K562 (cell line): ENCODE data around the gene PEBP1. TPM values are rescaled to one million over a fixed set of nuclear protein-coding genes. Genes with fewer than 3 reads are reported as not detected.

Experiments used
- ATAC-seq: fragments of 200-7000 bp; cut with Tn5 transposase; 3 replicates; pipeline ENCODE4 v1.9.1; 2020; ENCODE audit warnings: moderate library complexity
- BruUV-seq: library from RNA; stranded (reverse); fragments of 400-500 nt; replicated peaks from 2 replicates; lab custom pipeline; 2021; lab: Mats Ljungman, UMichigan
- CTCF ChIA-PET: fragments of 300-600 bp; formaldehyde crosslinking; extraction: SDS; loops from one replicate; lab custom pipeline; 2021; ENCODE audit warnings: low intra/inter-chr PET ratio; lab: Yijun Ruan, JAX
- POLR2A ChIA-PET: fragments of 300-600, 350-650 bp; sonication (Branson Sonifier 250); formaldehyde crosslinking; extraction: SDS; loops from one replicate; lab custom pipeline; 2021; ENCODE audit warnings: antibody characterized with exemption, inconsistent platforms; lab: Yijun Ruan, JAX
- DNase-seq, 4 experiments: peaks; one replicate each; pipeline versions ENCODE4 v3.0.0 to v3.0.0-alpha.2; 2011 to 2018; ENCODE audit warnings: low spot score in 3 of 4, mixed read lengths in 3 of 4; ENCODE audit errors: extremely low read depth in 1 of 4
- FAIRE-seq: peaks from 2 replicates; lab custom pipeline; 2011; peaks lifted over from hg19 to GRCh38; lab: Jason Lieb, UNC
- H2AFZ ChIP-seq: 2 replicates; pipeline ENCODE4 v1.6.0; 2011; ENCODE audit warnings: low read depth, low read length, control low read depth, inconsistent platforms
- H3K27ac ChIP-seq: fragments of 200-600 bp; 3 replicates; pipeline ENCODE4 v1.8.0; 2011; ENCODE audit warnings: low read depth, mild to moderate bottlenecking, control low read depth, inconsistent platforms, low read length, moderate library complexity, mixed read lengths; ENCODE audit errors: extremely low read depth
- H3K27me3 ChIP-seq, 2 experiments: fragments of 300-600 bp in 1 of 2; 2 replicates in 1 of 2; 3 replicates in 1 of 2; pipeline versions ENCODE4 v1.6.0 to v1.8.0; 2011; ENCODE audit warnings: inconsistent platforms in 2 of 2, low read length in 2 of 2, mild to moderate bottlenecking in 1 of 2, mixed read lengths in 1 of 2, moderate library complexity in 1 of 2; ENCODE audit not compliant: control insufficient read depth in 2 of 2, insufficient read depth in 2 of 2
- H3K36me3 ChIP-seq: fragments of 300-600 bp; 3 replicates; pipeline ENCODE4 v1.8.0; 2011; ENCODE audit warnings: mild to moderate bottlenecking, low read length, inconsistent platforms; ENCODE audit not compliant: control insufficient read depth, insufficient read depth
- H3K4me1 ChIP-seq, 2 experiments: fragments of 200-600 bp in 1 of 2; replicated peaks in 1 of 2; 2 replicates in 1 of 2; 3 replicates in 1 of 2; pipeline versions ENCODE4 v1.5.1 to v1.8.0; 2011; ENCODE audit warnings: inconsistent platforms in 2 of 2, low read length in 2 of 2, mild to moderate bottlenecking in 1 of 2, mixed read lengths in 1 of 2, moderate library complexity in 1 of 2; ENCODE audit not compliant: control insufficient read depth in 2 of 2, insufficient read depth in 2 of 2
- H3K4me2 ChIP-seq: 2 replicates; pipeline ENCODE4 v1.6.1; 2011; ENCODE audit warnings: low read length, control low read depth, inconsistent platforms, mixed read lengths; ENCODE audit not compliant: insufficient read depth
- H3K4me3 ChIP-seq: fragments of 200-600 bp; sonication (generic), shearing (Covaris generic); 2 replicates; pipeline ENCODE4 v1.5.1; 2016; ENCODE audit warnings: control low read depth, inconsistent platforms
- H3K79me2 ChIP-seq: fragments of 200-600 bp; 3 replicates; pipeline ENCODE4 v1.8.0; 2011; ENCODE audit warnings: low read length, inconsistent platforms; ENCODE audit not compliant: control insufficient read depth, insufficient read depth
- H3K9ac ChIP-seq, 2 experiments: 2 replicates each; pipeline versions ENCODE4 v1.6.0 to v1.6.1; 2011; ENCODE audit warnings: low read depth in 2 of 2, low read length in 2 of 2, control low read depth in 1 of 2, inconsistent platforms in 1 of 2, mild to moderate bottlenecking in 1 of 2, mixed read lengths in 1 of 2; ENCODE audit not compliant: insufficient read depth in 1 of 2
- H3K9me1 ChIP-seq: one replicate; pipeline ENCODE4 v1.6.0; 2011; ENCODE audit warnings: inconsistent platforms, mild to moderate bottlenecking, low read length, moderate library complexity; ENCODE audit not compliant: control insufficient read depth, insufficient read depth
- H3K9me3 ChIP-seq: replicated peaks from 2 replicates; pipeline ENCODE4 v1.5.1; 2011; ENCODE audit warnings: low read depth, low read length, inconsistent platforms; ENCODE audit not compliant: control insufficient read depth, insufficient read depth
- H4K20me1 ChIP-seq: replicated peaks from 2 replicates; pipeline ENCODE4 v1.6.1; 2011; ENCODE audit warnings: low read length, inconsistent platforms, mixed read lengths; ENCODE audit not compliant: control insufficient read depth, insufficient read depth
- CBX8 ChIP-seq: fragments of 200-600 bp; sonication (generic); IDR thresholded peaks from 2 replicates; pipeline ENCODE4 v1.6.1; 2012; ENCODE audit warnings: borderline replicate concordance, mixed run types, low read depth, mild to moderate bottlenecking, moderate library complexity, mixed read lengths, low read length, control low read depth, inconsistent platforms; ENCODE audit not compliant: poor library complexity, severe bottlenecking; ENCODE audit errors: extremely low read depth
- GATAD2A ChIP-seq: fragments of 450-650 bp; IDR thresholded peaks from 2 replicates; pipeline ENCODE4 v1.6.1; 2017
- HNRNPLL ChIP-seq: fragments of 200-400 bp; formaldehyde crosslinking; IDR thresholded peaks from 2 replicates; pipeline ENCODE4 v1.6.1; 2017; ENCODE audit warnings: low read length, low read depth, mild to moderate bottlenecking; ENCODE audit not compliant: poor library complexity, severe bottlenecking
- JUNB ChIP-seq: fragments of 450-650 bp; formaldehyde crosslinking; conservative IDR thresholded peaks from 2 replicates; pipeline ENCODE4 v1.4.0; 2020; ENCODE audit warnings: mild to moderate bottlenecking
- NELFE ChIP-seq: IDR thresholded peaks from 2 replicates; pipeline ENCODE4 v1.6.1; 2011; ENCODE audit warnings: mild to moderate bottlenecking; ENCODE audit not compliant: insufficient read depth, insufficient read length
- NFATC3 ChIP-seq: fragments of 450-650 bp; IDR thresholded peaks from 2 replicates; pipeline ENCODE4 v1.6.1; 2017; ENCODE audit warnings: mild to moderate bottlenecking
- POLR2A ChIP-seq: fragments of 450-650 bp; conservative IDR thresholded peaks from 2 replicates; pipeline ENCODE4 v1.6.1; 2016
- PTRF ChIP-seq: fragments of 450-650 bp; IDR thresholded peaks from 2 replicates; pipeline ENCODE4 v1.6.1; 2016; ENCODE audit warnings: mild to moderate bottlenecking, missing genetic modification characterization, missing compliant biosample characterization
- ZBTB17 ChIP-seq: fragments of 450-650 bp; formaldehyde crosslinking; IDR thresholded peaks from 2 replicates; pipeline ENCODE4 v1.4.0; 2020; ENCODE audit warnings: mild to moderate bottlenecking
- WGBS: fragments of 100-300 bp; shearing (Covaris generic); methylation state at CpG from one replicate; pipeline ENCODE4 v1.1.6; 2016; ENCODE audit warnings: low coverage, mixed read lengths; ENCODE audit not compliant: insufficient coverage; ENCODE audit errors: missing lambda C conversion rate; 5-methylcytosine and 5-hydroxymethylcytosine counted together
- in situ Hi-C: fragments of 300-500 bp; cut with MboI; formaldehyde crosslinking; loops from 4 replicates; pipeline ENCODE4 v1.15.0; 2018; ENCODE audit warnings: inconsistent platforms, mixed read lengths
- intact Hi-C: fragments of 100-400 bp; cut with micrococcal nuclease; formaldehyde crosslinking; loops from 2 replicates; pipeline ENCODE4 v1.14.2; 2022
- polyA plus RNA-seq, 8 experiments: library from polyadenylated mRNA; depleted of rRNA in 4 of 8; stranded (reverse) in 5 of 8; unstranded in 3 of 8; fragments of >200 nt; fragmentation: Nextera tagmentation in 2 of 8; fragmentation: Illumina TruSeq in 1 of 8; extraction: Ambion mirVana in 2 of 8; extraction: Trizol in 1 of 8; gene quantifications; 2 replicates each; pipeline versions ENCODE4 v1.2.1 to v1.2.3, GENCODE V29; 2011 to 2014; ENCODE audit warnings: inconsistent platforms in 1 of 8, missing spikeins in 1 of 8
- total RNA-seq, 7 experiments: library from RNA; depleted of rRNA in 6 of 7; stranded (reverse); fragments of >200 nt in 6 of 7; fragmentation: Illumina TruSeq in 2 of 7; extraction: Trizol in 2 of 7; gene quantifications; 2 replicates each; pipeline versions ENCODE4 v1.2.1 to v1.2.3, GENCODE V29; 2011 to 2021; ENCODE audit warnings: low replicate concordance in 1 of 7
- TF ChIP-seq, protein P1 (sequence below): fragments of 450-650 bp; formaldehyde crosslinking; IDR thresholded peaks from 2 replicates; pipeline ENCODE4 v1.4.0; 2020; ENCODE audit warnings: mild to moderate bottlenecking
- TF ChIP-seq, protein P2 (sequence below): fragments of 200-800 bp; sonication (Bioruptor generic); IDR thresholded peaks from 2 replicates; pipeline ENCODE4 v1.6.1; 2017; ENCODE audit warnings: missing genetic modification characterization, missing compliant biosample characterization

Gene PEBP1
- total and polyA plus RNA-seq, 9 of the 15 experiments (the other 6 are each of a cell fraction or from before 2014, with no cell fraction given), result 77.3 to 207 (median 153) TPM

DNA sequence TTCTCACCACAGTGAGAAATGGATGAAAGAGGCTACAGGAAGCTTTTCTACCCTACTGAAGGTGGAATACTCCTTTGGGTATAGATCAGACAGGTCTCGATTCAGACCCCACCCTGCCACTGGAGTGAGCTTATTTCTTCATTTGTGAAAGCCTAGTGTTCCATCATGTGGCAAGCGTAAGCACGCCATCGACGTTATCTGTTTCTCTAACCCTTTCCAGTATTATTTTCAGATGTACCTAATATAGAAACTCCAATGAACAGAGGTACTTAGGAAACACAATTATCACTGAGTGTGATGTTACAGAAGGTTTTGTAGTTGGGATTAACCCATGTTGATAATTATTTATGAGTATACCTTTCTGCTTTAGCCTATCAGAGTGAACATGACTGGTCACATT is 12.4 kb downstream of the PEBP1 start:
- peak; percentile 35; the same call in 1 of the 2 replicates for TF ChIP-seq POLR2A
- no peak for TF ChIP-seq CBX8
- Histone ChIP-seq H3K9me3 (no peaks in the 10 kb centered on the region), H3K4me3 (no peak overlapping the region), H3K79me2 (no peaks in the 10 kb centered on the region), H3K27ac (no peak overlapping the region), H3K4me1 (0 out of 5 replicates have a peak, but pooled peaks cover 0 to 3% of the 10 kb centered on the region in 2 experiments), H3K36me3 (peaks cover 69% of the 10 kb centered on the region; the same call in 2 of the 3 replicates), H3K4me2 (no peak overlapping the region), H3K9me1 (no peaks in the 10 kb centered on the region), H2AFZ (no peak overlapping the region), H3K27me3 (no peaks in the 10 kb centered on the region), H4K20me1 (no peaks in the 10 kb centered on the region), H3K9ac (no peak overlapping the region)
- WGBS, result 88% methylated on average over 5 of the region's 5 CpGs
- intact Hi-C loops, result no loop called here
- ChIA-PET CTCF (no interaction called here), POLR2A (interaction anchor here (0.6 to 3.4 kb wide), 5 partner anchors 10 to 63 kb away, joined by 3 to 19 read pairs (median 3); partner anchors contain the start of gene PEBP1)
- in situ Hi-C loops, result no loop called here
- ATAC-seq, result no peak
- no TSS peak for BruUV-seq
- no peak for FAIRE-seq
- no peak for DNase-seq

DNA sequence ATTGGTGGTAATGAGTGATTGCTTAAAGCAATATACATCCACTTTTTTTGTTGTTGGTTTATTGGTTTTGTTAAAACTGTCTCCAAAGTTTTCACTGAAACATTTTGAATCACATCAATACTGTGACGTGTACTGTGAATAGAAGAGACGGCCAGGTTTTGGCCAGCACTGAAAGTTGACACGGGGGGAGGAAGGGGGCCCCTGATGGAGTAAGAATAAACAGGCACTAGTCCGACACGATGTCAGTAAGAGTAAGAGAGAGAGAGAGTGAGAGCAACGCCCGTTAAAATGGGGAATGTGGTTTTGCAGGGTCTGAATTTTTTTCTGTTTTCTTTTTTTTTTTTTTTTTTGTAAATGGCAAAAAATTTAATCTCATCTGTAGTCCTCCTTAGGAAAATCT is 14.7 kb downstream of the PEBP1 start:
- Histone ChIP-seq H3K9ac (no peak overlapping the region), H3K4me1 (0 out of 5 replicates have a peak, but pooled peaks cover 0 to 3% of the 10 kb centered on the region in 2 experiments), H4K20me1 (no peaks in the 10 kb centered on the region), H3K79me2 (no peaks in the 10 kb centered on the region), H3K9me1 (no peaks in the 10 kb centered on the region), H3K9me3 (no peaks in the 10 kb centered on the region), H2AFZ (no peak overlapping the region), H3K36me3 (peaks cover 49% of the 10 kb centered on the region), H3K27me3 (no peaks in the 10 kb centered on the region), H3K27ac (no peak overlapping the region), H3K4me3 (no peak overlapping the region), H3K4me2 (no peak overlapping the region)
- TF ChIP-seq NELFE (no peak), JUNB (CRISPR knock-in tag) (no peak), HNRNPLL (no peak), NFATC3 (no peak), PTRF (tag) (no peak), ZBTB17 (no peak), GATAD2A (no peak)
- TF ChIP-seq, protein P1, sequence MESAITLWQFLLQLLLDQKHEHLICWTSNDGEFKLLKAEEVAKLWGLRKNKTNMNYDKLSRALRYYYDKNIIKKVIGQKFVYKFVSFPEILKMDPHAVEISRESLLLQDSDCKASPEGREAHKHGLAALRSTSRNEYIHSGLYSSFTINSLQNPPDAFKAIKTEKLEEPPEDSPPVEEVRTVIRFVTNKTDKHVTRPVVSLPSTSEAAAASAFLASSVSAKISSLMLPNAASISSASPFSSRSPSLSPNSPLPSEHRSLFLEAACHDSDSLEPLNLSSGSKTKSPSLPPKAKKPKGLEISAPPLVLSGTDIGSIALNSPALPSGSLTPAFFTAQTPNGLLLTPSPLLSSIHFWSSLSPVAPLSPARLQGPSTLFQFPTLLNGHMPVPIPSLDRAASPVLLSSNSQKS (CRISPR knock-in tag), result no peak
- TF ChIP-seq, protein P2, sequence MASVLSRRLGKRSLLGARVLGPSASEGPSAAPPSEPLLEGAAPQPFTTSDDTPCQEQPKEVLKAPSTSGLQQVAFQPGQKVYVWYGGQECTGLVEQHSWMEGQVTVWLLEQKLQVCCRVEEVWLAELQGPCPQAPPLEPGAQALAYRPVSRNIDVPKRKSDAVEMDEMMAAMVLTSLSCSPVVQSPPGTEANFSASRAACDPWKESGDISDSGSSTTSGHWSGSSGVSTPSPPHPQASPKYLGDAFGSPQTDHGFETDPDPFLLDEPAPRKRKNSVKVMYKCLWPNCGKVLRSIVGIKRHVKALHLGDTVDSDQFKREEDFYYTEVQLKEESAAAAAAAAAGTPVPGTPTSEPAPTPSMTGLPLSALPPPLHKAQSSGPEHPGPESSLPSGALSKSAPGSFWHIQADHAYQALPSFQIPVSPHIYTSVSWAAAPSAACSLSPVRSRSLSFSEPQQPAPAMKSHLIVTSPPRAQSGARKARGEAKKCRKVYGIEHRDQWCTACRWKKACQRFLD, result no peak
- 82% methylated on average over 7 of the region's 7 CpGs for WGBS
- BruUV-seq, result no TSS peak
- in situ Hi-C loops, result no loop called here
- FAIRE-seq, result no peak
- intact Hi-C loops, result no loop called here
- CTCF ChIA-PET, result no interaction called here
- no peak for ATAC-seq
- POLR2A ChIA-PET, result interaction anchor here (0.5 to 1.4 kb wide), 3 partner anchors 11 to 1519 kb away, joined by 3 read pairs; partner anchors contain the start of gene SUDS3
- DNase-seq, result no peak
